GM19372 (cell line): ENCODE results near the gene HOXC10.

Experiments used
- ATAC-seq: cut with Tn5 transposase; IDR thresholded peaks from one replicate; pipeline ENCODE4 v1.9.1; 2021; ENCODE audit warnings: mild to moderate bottlenecking, low read depth, moderate library complexity; ENCODE audit not compliant: unreplicated experiment

HOXC10 gene

DNA sequence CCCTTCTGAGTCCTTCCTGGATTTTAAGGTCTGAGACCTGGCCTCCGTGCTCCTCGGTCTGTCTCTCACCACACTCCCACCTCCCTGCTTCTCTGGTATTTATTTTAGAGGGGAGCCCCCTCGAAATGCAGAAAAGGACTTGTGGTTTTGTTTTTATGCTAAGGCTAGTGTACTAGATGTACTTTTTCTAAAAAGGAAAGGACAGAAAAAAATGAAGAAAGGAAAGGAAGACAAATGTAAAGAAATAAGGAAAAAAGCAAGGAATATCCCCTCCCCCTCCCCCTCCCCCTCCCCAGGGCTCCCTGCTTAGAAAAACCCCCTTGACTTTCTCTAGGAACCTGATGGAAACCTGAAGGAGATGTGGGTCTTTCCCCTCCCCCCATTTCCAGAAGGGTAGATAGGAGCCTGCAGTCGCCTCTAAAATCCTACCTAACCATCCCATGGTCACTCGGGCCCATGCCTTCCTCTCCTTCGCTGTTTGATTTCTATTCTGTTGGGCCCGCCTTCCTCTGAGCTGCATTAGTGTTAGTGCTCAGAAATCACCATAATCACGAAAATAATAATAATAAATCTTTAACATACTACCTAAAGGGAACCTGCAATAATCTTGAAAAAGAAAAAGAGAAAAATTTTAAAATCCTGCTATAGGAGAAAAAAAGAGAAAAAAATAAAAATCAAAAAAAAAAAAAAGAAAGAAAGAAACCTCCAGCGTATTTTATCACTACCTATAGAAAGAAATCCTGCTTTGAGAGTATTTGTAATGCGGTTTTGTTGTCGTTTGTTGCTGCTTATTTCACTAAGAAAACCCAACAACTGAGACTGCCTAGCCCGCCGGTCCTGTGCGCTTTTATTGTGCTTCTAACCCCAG, 27.0 kb downstream of the HOXC10 start:
- no peak for ATAC-seq

DNA sequence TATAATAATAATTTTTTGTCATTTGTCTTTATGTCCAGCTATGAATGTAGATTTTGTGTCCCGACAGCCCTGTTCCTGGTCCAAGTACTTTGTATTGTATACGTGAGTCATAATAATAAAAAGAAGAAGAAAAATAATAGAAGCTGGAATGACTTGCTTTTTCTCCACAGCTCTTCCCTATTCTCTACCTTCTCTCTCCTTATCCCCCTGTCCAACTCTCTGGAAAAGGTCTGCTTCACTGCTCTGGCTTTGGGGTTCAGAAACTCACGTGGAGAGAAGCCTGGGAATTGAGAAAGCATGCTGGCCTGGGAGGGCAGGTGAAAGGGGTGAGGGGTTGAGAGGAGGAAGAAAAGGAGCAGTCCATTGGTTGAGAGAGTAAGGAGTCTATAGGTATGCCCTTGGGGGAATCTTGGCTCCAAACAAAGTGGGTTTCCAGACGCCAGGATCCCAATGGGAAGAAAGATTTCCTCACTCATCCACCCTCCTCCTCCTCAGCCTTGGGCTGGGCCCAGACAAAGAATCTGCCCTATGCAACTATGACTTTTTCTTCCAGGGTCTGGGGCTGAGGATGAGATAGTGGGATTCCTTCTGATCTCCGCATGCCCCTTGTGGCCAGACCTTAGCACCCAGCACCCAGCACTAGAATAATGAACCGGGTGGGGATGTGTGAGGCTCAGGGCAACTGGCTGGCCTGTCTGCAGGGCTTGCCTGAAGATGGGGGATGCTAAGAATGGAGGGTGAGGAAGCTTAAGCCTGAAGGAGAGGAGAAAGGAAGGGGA, 27.9 kb downstream of the HOXC10 start:
- no peak for ATAC-seq

DNA sequence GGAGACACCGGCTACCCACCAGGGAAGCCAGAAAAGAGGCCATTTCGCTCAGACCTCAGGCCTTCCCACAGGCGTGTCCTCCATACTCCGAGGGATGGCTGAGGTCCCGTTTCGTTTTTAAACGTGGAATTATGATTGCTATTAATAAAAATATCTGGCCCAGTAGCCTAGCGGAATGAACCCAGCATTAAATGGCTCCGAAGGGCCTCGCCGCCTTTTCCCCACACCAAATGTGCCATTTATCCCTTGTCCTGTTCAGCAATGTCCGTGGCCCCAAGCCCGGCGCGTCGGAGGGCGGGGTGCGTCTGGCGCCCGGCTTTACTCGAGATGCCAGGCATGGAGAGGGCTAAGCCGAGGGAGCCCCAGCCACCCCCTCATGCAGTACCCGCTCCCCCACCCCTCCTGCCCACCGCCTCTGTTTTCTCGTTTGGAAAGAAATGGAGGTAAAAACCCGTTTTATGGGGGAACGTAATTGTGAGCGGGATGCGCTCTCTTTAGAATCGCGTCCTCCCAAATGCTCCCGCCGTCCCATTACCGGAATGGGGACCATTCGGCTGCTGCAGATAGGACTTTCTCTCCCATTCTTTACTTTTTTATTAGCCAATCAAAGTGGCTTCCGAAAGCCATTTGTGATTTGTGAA, 29.6 kb downstream of the HOXC10 start:
- no peak for ATAC-seq

DNA sequence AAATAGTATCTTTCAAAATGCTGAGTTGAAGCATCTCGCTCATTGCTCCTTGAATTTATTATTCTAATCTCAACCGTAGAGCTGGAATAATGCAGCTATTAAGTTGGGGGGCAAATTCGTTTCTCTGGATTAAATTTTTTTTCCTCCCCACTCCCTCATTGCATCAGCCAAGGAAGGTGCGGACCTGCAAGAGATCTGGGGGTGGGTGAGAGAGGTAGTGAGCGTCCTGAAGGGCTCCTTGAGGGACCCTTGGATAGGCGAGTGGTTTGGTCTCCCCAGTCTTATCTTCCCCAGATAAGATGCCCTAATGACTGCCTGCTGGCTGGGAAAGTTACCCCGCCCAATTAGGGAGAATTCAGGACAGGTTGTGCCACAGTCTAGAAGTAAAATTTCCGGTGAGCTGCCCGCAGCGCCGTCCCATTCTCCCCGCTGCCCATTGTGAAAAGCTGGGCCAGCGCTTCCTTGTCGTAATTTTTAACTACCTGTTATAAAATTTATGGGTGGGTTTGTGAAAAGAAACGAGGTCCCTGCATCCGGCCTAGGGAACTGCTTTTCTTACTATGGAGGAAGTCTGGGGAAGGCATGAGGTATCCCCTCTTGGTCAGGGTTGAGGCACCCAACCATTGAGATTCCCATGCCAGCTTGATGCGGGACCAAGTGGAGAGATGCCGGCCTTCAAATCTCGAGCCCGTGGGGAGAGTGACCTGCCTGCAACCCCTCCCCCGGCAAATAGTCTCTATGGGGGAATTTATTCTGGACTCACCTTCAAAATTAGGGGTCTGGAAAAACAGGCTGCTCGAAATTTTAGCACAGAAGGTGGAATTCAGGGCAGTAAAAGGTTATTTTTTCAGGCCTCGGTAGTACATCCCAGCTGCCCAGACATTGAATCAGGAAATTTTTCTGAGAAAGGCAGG, 30.3 kb downstream of the HOXC10 start:
- no peak for ATAC-seq

DNA sequence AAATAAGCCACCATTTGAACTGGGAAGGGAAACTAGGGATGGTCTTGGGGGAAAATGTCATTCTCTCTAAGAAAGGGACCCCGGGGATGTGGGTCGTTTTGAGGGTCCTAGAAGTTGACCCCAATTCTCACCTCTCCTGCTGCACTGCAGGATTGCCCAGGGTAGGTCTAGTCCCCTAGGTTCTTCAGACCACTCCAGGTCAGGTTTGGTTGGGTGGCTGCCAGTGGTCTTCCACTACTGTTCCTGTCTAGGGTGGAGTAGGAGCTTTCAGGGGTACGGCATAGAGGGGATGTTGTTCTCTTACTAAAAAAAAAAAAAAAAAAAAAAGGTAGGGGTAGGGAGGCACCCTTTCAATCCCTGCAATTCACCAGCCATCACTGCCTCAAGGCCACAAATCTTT, 31.1 kb downstream of the HOXC10 start:
- no peak for ATAC-seq

DNA sequence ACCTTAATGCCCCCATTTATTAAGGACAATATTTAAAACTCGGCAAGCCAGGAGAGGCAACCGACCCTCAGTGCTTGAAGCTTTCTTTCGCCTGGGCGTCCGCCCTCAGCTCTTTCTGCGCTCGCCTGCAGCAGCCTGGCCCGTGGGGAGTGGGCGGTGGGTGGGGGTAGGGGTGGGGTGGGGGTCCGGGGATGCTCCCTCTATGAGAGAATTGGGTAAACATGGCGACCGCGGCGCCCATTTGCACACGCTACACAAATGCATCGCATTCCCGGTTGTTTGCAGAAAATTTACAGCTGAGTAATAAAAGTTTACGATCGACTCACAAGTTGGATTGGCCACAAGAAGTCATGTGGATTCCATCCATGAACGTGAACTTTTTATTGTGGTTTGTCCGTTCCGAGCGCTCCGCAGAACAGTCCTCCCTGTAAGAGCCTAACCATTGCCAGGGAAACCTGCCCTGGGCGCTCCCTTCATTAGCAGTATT, 31.6 kb downstream of the HOXC10 start:
- no peak for ATAC-seq

DNA sequence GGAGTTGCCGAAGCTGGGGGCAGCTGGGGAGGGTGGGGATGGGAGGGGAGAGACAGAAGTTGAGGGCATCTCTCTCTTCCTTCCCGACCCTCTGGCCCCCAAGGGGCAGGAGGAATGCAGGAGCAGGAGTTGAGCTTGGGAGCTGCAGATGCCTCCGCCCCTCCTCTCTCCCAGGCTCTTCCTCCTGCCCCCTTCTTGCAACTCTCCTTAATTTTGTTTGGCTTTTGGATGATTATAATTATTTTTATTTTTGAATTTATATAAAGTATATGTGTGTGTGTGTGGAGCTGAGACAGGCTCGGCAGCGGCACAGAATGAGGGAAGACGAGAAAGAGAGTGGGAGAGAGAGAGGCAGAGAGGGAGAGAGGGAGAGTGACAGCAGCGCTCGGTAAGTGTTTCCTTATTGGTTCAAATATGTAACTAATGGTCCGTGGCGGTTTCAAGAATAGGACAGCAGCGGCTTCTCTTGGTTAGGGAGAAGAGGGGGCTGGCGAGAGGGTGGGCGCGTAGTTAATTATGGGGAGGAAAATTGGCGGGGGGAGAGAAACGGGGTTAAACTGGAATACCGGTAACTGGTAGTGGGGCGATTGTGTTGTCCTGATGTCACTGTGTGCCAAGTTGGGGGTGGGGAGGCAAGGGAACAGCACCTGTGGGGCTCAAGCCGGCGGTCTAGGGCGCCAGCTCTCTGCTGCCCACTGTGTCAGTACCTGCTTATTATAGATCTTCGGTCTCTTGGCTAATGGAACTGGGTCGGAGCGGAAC, 32.3 kb downstream of the HOXC10 start:
- no peak for ATAC-seq

DNA sequence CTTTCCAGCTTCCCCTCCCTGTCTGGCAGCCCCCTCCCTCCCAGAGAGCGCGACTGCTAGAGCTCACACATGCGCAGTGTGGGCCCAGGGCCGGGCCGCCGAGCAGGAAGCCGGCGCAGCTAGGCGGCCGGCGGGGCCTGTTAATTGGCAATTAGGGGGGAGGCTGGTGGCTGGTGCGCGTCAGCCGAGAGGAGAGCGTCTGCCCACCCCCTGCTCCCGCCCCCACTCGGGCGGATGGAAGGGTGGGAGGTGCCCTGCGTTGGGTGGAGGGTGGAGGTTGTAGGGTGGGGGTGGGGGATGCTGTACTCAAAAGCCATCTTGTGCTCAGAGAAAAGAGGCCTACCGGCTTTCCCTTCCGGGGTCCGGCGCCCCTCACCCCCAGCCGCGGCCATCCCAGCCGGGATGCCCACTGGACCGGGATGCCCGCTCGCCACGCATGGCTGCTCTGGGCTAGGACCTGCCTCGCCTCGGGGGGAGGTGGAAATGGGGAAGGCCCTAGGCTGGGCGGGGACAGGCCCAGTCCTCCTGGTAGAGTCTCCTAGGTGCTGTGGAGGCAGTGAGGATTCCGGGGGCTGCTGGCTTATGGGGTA, 33.0 kb downstream of the HOXC10 start:
- ATAC-seq: no peak

DNA sequence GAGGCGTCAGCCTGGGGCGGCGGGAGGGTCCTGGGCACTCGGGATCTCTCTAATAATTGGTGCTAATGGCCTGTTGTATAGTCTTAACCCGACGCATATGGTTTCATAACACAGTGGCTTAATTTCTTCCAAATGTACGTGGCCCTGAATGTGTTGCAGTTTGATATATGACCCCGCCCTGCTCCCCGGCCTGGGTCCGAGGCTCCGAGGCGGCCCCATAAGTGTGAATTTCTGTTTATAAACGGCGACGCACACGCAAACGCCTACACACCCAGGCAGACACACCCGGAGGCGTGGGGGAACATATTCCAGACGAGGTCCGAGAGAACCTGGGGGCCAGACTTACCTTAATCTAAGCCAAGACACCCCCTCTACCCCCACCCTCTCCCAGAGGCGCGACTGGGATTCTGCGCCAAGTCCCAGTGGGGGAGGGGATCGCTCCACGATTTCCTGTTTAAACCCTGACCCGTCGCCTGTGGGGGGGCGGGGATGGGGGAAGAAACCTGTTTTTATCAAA, 33.6 kb downstream of the HOXC10 start:
- ATAC-seq: no peak

DNA sequence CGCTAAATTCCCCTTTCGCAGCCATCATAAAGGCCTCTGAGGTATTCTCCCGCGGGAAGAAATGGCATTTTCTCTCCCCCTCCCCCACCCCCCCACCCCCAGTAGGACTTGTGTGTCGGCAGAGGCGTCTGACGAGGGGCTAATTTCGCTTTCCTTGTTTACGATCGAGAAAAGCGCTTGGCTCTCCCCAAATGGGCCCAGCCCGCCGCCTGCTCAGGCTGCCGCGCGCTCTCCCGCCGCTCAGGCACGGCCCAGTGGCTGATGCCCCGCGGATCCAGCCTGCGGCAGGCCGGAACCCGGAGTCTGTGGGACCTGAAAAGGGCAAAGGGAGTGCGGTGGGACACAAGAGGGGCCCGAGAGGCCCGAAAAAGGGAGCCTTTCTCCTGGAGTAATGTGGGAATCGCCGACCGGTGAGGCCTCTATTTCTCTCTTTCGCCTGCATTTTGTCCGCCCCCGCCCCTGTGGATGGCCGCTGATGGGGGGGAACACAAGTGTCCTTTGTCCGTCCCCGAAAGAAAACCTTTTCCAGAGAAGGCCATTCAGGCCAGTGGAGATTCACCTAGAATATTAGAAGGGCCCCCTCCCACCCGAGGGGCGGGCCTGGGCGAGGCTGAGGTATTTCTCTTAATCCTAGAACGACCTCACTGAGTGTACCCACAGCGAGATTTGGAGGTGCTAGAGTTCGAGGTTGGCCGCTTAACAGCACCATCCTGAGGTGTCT, 34.3 kb downstream of the HOXC10 start:
- ATAC-seq: no peak

DNA sequence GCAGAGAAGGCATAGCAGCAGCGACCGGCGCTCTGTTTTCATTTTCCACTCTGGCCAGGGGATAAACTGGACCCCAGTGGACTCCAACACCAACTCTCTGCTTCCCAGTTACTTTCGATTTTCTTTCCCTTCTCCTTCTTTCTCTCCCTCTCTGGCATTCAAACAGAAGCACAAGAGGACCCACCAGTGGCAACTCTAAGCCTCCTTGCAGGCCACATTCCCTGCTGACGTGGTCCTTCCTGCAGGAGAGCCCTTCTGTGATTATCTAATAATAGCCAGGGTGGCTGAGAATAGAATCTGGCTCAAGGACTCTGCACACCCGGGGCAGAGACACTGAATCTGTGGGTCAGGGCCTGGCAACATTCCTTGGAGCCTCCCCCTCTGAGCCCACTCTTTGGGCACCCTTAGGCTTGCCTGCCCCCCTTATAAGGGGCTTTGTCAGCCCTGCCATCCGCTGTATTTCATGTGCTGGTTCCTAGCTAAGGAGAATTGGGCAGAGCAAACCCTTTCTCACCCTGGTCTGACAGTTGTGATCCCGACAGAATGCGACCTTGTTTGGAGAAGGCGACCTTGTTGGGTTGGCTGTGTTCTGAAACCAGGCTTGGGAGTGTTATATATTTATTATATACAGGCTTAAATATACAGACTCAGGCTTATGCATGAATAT, 35.1 kb downstream of the HOXC10 start:
- no peak for ATAC-seq

DNA sequence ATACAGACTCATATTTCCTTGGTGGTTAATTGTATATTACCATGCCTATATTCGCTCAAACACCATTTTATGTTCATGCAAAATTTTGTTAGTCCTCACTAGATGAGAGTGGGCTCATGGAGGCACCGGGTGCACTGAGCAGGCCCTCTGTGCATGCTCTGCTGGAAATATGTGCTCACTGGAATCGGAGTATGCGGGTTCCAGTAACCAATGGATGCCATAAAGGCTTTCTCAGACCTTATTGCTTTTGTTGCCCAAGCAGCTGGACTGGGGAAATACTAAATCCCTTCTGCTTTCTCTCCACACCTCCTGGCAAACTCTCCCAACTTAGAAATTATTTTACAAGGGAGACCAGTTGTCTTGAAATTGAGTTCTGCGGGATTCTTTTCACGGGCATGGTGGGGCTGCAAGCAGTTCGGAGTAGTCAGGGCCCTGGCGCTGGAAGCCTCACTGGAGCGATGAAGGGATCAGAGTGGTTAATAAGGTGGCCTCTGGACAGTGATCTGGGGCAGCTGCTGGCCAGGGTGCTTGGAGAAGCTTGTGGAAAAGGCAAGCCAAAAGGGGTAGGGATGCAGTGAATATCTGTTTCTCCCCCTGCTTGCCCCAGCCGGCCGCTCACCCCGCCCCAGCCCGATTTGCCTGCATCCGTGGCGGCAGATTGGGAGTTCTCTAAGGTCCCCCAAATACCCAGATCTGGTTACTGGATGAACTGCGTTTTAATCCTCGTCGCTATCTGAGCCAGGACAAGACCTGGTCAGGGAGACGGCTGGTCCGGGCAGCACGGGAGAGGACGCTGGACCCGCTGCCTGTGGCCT, 35.9 kb downstream of the HOXC10 start:
- ATAC-seq: no peak

DNA sequence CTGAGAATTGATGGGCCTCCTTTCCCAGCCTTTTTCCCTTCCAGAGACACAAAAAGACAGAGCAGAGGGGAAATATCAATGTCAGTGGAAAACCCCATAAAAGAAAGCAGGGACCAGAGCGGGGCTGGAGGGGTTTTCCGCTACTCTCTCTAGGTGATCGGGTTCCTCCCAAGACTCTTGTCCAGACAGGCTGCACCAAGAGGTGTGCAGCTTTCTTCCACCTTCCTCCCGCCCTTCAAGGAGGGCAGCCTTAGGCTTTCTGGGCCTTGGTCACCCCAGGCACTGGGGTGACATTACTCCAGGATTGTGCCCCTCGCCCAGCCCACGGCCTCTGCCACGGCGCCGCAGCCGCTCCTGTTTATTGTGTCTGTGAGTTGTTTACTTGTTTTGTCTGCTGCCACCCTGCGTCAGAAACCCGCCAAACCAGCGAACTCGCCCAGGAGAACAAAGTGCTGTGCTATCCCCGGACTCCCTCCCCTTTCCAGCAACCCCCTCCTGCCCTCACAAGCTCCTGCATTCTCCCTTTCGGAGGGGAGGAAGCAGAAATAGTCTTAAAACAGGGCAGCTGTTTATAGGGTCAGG, 36.6 kb downstream of the HOXC10 start:
- ATAC-seq: no peak

DNA sequence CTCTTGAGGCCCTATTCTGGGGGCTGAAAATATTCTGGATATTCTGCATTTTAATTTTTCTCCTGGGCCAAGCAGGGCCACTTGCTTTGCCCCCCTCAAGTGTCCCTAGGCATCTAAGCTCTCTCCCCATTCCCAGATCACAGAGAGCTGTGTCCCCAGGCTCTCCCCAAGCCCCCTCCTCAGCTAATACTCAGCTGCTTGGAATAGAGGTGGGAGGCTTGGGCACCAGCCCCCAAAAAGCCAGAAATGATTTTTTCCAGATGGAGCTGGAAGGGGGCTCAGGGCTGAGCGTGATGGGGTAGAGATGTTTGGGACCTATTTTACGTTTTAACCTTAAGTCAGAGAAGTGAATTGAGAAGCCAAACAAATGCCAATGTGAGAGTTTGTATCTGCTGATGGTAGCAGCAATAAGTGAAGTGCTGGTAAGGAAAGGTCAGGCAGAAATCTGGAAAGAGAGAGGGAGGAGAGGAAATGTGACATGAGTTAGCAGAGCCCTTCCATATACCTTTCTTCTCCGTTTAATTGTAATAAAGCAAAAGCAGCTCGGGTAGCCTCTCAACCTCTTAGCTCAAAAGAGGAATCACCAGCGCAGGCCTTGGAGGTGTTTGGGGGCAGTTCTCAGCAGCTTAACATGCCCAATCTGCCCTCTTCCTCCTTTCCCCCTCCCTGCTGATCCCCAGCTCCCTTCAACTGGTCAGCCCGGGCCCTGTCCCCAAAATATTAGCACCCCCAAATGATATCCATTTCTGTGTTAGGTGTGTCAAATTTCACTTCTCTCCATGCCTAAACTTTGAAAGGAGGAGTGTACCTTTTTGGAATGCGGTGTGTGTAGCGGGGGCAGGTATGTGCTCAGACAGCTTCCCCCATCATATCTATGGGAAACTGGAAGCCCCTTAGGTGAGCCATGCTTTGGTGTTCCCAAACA, 38.3 kb downstream of the HOXC10 start:
- no peak for ATAC-seq

DNA sequence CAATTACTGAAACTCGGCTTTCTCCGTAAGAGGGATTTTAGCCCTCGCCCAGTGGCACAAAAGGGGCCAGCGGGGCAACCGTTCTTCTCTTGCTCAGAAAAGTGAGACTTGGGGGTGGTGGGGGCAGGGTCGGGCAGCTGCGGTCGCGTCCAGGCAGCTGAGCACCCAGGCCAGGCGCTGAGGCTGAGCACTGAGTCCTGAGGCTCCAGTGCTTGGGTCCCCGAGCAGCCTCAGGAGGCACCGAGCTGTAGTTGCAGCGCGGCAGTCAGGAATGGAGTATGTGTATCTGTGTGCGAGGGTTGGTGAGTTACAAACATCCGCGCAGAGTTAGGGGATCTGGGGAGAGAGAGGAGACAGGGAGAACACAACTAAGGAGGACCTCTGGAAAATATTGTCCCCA, 39.2 kb downstream of the HOXC10 start:
- ATAC-seq: no peak
